Activated effector memory CD4-positive, alpha-beta T cell treated with anti-CD3 and anti-CD28 coated beads, Interleukin-2, amount 50 U/mL, for 16 hours (primary cell): ENCODE data around the gene IL20RA.
"Not testable (repeated sequence)": the region's sequence is repeated elsewhere in the genome, so short reads cannot be mapped to it uniquely, and the experiment has no call there.

ENCODE experiments used
- DNase-seq: peaks from one replicate; pipeline ENCODE4 v3.0.0-alpha.2; 2020

IL20RA gene

GRCh38 chr6:137002505-137002904 is 42.3 kb downstream of the IL20RA start:
- no peak for DNase-seq

GRCh38 chr6:137001977-137002302 is 42.8 kb downstream of the IL20RA start:
- no peak for DNase-seq

- DNase-seq, result no peak
Measured at GRCh38 chr6:137001299-137001976, 43.3 kb downstream of the IL20RA start.

- no peak for DNase-seq
Measured at GRCh38 chr6:137000825-137001224, 43.9 kb downstream of the IL20RA start.

GRCh38 chr6:136995521-136995920 is 49.2 kb downstream of the IL20RA start:
- no peak for DNase-seq

GRCh38 chr6:136994782-136995181 is 50.0 kb downstream of the IL20RA start:
- DNase-seq, result no peak

GRCh38 chr6:136992113-136992512 is 52.7 kb downstream of the IL20RA start:
- no peak for DNase-seq

- DNase-seq, result no peak
Measured at GRCh38 chr6:136991646-136992045, 53.1 kb downstream of the IL20RA start.

GRCh38 chr6:136990754-136991153 is 54.0 kb downstream of the IL20RA start:
- no peak for DNase-seq

GRCh38 chr6:136990242-136990578 is 54.6 kb downstream of the IL20RA start:
- no peak for DNase-seq

- DNase-seq, result no peak
Measured at GRCh38 chr6:136989571-136990241, 55.1 kb downstream of the IL20RA start.

- DNase-seq, result no peak
Measured at GRCh38 chr6:136987526-136987925, 57.2 kb downstream of the IL20RA start.

- DNase-seq, result no peak
Measured at GRCh38 chr6:136985502-136985901, 59.3 kb downstream of the IL20RA start.

GRCh38 chr6:136984578-136984977 is 60.2 kb downstream of the IL20RA start:
- DNase-seq, result no peak

- DNase-seq, result no peak
Measured at GRCh38 chr6:136983687-136984086, 61.1 kb downstream of the IL20RA start.

GRCh38 chr6:136982928-136983327 is 61.8 kb downstream of the IL20RA start:
- no peak for DNase-seq

GRCh38 chr6:136980070-136980469 is 64.7 kb downstream of the IL20RA start:
- DNase-seq, result no peak

GRCh38 chr6:136979206-136979605 is 65.6 kb downstream of the IL20RA start:
- no peak for DNase-seq

- DNase-seq, result no peak
Measured at GRCh38 chr6:136977075-136977474, 67.7 kb downstream of the IL20RA start.

- no peak for DNase-seq
Measured at GRCh38 chr6:136975089-136975715, 69.6 kb downstream of the IL20RA start.

- DNase-seq, result not testable (repeated sequence)
Measured at GRCh38 chr6:136973781-136974180, 71.0 kb downstream of the IL20RA start.

GRCh38 chr6:136971609-136972008 is 73.2 kb downstream of the IL20RA start:
- no peak for DNase-seq

- no peak for DNase-seq
Measured at GRCh38 chr6:136969930-136970329, 74.8 kb downstream of the IL20RA start.

- no peak for DNase-seq
Measured at GRCh38 chr6:136969433-136969832, 75.3 kb downstream of the IL20RA start.

GRCh38 chr6:136968837-136969236 is 75.9 kb downstream of the IL20RA start:
- DNase-seq, result no peak
